HEK293 (cell line): ENCODE measurements around the gene AXL.
A peak's percentile ranks its signal among the peaks of the same experiment; 100 is the strongest.

ENCODE experiments used
- CTCF ChIA-PET: fragments of 350-600 bp; formaldehyde crosslinking; extraction: SDS; loops from one replicate; lab custom pipeline; 2021; ENCODE audit warnings: antibody characterized with exemption; lab: Yijun Ruan, JAX
- POLR2A ChIA-PET: fragments of 300-600 bp; formaldehyde crosslinking; extraction: SDS; loops from one replicate; lab custom pipeline; 2020; ENCODE audit warnings: antibody characterized with exemption, inconsistent platforms; lab: Yijun Ruan, JAX
- H3K27ac ChIP-seq: fragments of 200-500 bp; sonication (Bioruptor generic); 2 replicates; pipeline ENCODE4 v1.5.1; 2014; ENCODE audit warnings: low read depth, low read length, control low read depth, inconsistent platforms; ENCODE audit errors: extremely low read depth
- H3K36me3 ChIP-seq, 2 experiments: fragments of 200-500 bp in 1 of 2; sonication (Bioruptor generic) in 1 of 2; 1 replicate in 1 of 2; 2 replicates in 1 of 2; pipeline ENCODE4 v1.5.1; 2014 to 2017; ENCODE audit warnings: inconsistent platforms in 2 of 2, low read length in 2 of 2; ENCODE audit not compliant: control insufficient read depth in 2 of 2, insufficient read depth in 1 of 2
- H3K4me1 ChIP-seq: fragments of 200-500 bp; sonication (Bioruptor generic); 2 replicates; pipeline ENCODE4 v1.5.1; 2014; ENCODE audit warnings: mild to moderate bottlenecking, low read length, inconsistent platforms; ENCODE audit not compliant: control insufficient read depth, insufficient read depth
- H3K4me3 ChIP-seq: 2 replicates; pipeline ENCODE4 v1.5.1; 2011; ENCODE audit warnings: low read depth, mild to moderate bottlenecking, control low read depth, low read length, moderate library complexity
- H3K9me3 ChIP-seq: fragments of 200-500 bp; sonication (Bioruptor generic); 2 replicates; pipeline ENCODE4 v1.5.1; 2014; ENCODE audit warnings: low read depth, low read length, inconsistent platforms; ENCODE audit not compliant: control insufficient read depth, insufficient read depth
- HOXA7 ChIP-seq: sonication (generic); formaldehyde crosslinking; IDR thresholded peaks from 2 replicates; pipeline ENCODE4 v1.8.1; 2022; ENCODE audit warnings: missing genetic modification reagents, borderline replicate concordance
- IKZF3 ChIP-seq: fragments of 450-650 bp; IDR thresholded peaks from 2 replicates; pipeline ENCODE4 v1.5.0; 2018; ENCODE audit warnings: missing biosample characterization, mild to moderate bottlenecking, missing genetic modification characterization, moderate library complexity
- TCF7L2 ChIP-seq: IDR thresholded peaks from 2 replicates; pipeline ENCODE4 v1.6.1; 2011; ENCODE audit warnings: low read depth, mild to moderate bottlenecking, inconsistent platforms, low read length, moderate library complexity, borderline replicate concordance
- ZNF202 ChIP-seq: fragments of 450-650 bp; formaldehyde crosslinking; IDR thresholded peaks from 2 replicates; pipeline ENCODE4 v1.5.1; 2016; ENCODE audit warnings: missing biosample characterization, missing genetic modification characterization, borderline replicate concordance
- ZNF221 ChIP-seq: fragments of 450-650 bp; formaldehyde crosslinking; IDR thresholded peaks from 2 replicates; pipeline ENCODE4 v1.5.1; 2017; ENCODE audit warnings: missing biosample characterization, missing genetic modification characterization, borderline replicate concordance
- ZNF335 ChIP-seq: fragments of 450-650 bp; formaldehyde crosslinking; conservative IDR thresholded peaks from 2 replicates; pipeline ENCODE4 v1.5.1; 2016; ENCODE audit warnings: missing biosample characterization, missing genetic modification characterization
- ZNF416 ChIP-seq: fragments of 450-650 bp; formaldehyde crosslinking; IDR thresholded peaks from 2 replicates; pipeline ENCODE4 v1.5.1; 2016; ENCODE audit warnings: missing biosample characterization, missing genetic modification characterization
- ZNF530 ChIP-seq: fragments of 450-650 bp; formaldehyde crosslinking; IDR thresholded peaks from 2 replicates; pipeline ENCODE4 v1.5.1; 2016; ENCODE audit warnings: low read depth, missing biosample characterization, missing genetic modification characterization
- ZNF571 ChIP-seq: fragments of 450-650 bp; formaldehyde crosslinking; IDR thresholded peaks from 2 replicates; pipeline ENCODE4 v1.5.0; 2017; ENCODE audit warnings: missing biosample characterization, missing genetic modification characterization
- ZNF600 ChIP-seq: fragments of 450-650 bp; formaldehyde crosslinking; IDR thresholded peaks from 2 replicates; pipeline ENCODE4 v1.5.1; 2016; ENCODE audit warnings: missing biosample characterization, missing genetic modification characterization
- ZNF623 ChIP-seq: fragments of 450-650 bp; formaldehyde crosslinking; IDR thresholded peaks from 2 replicates; pipeline ENCODE4 v1.5.1; 2016; ENCODE audit warnings: missing biosample characterization, missing genetic modification characterization
- ZNF626 ChIP-seq: fragments of 450-650 bp; sonication (Bioruptor Pico); formaldehyde crosslinking; IDR thresholded peaks from 2 replicates; pipeline ENCODE4 v1.5.1; 2018; ENCODE audit warnings: missing biosample characterization, missing genetic modification characterization, inconsistent platforms
- ZNF707 ChIP-seq: fragments of 450-650 bp; formaldehyde crosslinking; IDR thresholded peaks from 2 replicates; pipeline ENCODE4 v1.5.1; 2016; ENCODE audit warnings: missing biosample characterization, missing genetic modification characterization
- ZNF785 ChIP-seq: fragments of 450-650 bp; formaldehyde crosslinking; IDR thresholded peaks from 2 replicates; pipeline ENCODE4 v1.5.1; 2016; ENCODE audit warnings: missing biosample characterization, missing genetic modification characterization
- ZSCAN16 ChIP-seq: fragments of 450-650 bp; formaldehyde crosslinking; IDR thresholded peaks from 2 replicates; pipeline ENCODE4 v1.5.1; 2016; ENCODE audit warnings: missing biosample characterization, missing genetic modification characterization
- TF ChIP-seq, protein P1 (sequence below): fragments of 450-650 bp; IDR thresholded peaks from 2 replicates; pipeline ENCODE4 v1.5.1; 2018; ENCODE audit warnings: missing biosample characterization, mild to moderate bottlenecking, missing genetic modification characterization
- TF ChIP-seq, protein P2 (sequence below): fragments of 450-650 bp; formaldehyde crosslinking; IDR thresholded peaks from 2 replicates; pipeline ENCODE4 v1.5.1; 2016; ENCODE audit warnings: missing biosample characterization, missing genetic modification characterization
- TF ChIP-seq, protein P3 (sequence below): sonication (generic); formaldehyde crosslinking; IDR thresholded peaks from 2 replicates; pipeline ENCODE4 v1.8.1; 2022; ENCODE audit warnings: mild to moderate bottlenecking, moderate library complexity, missing genetic modification reagents
- TF ChIP-seq, protein P4 (sequence below): fragments of 450-650 bp; formaldehyde crosslinking; IDR thresholded peaks from 2 replicates; pipeline ENCODE4 v1.5.1; 2017; ENCODE audit warnings: missing biosample characterization, missing genetic modification characterization
- TF ChIP-seq, protein P5 (sequence below): fragments of 450-650 bp; formaldehyde crosslinking; IDR thresholded peaks from 2 replicates; pipeline ENCODE4 v1.5.1; 2016; ENCODE audit warnings: missing biosample characterization, missing genetic modification characterization

The AXL gene

DNA sequence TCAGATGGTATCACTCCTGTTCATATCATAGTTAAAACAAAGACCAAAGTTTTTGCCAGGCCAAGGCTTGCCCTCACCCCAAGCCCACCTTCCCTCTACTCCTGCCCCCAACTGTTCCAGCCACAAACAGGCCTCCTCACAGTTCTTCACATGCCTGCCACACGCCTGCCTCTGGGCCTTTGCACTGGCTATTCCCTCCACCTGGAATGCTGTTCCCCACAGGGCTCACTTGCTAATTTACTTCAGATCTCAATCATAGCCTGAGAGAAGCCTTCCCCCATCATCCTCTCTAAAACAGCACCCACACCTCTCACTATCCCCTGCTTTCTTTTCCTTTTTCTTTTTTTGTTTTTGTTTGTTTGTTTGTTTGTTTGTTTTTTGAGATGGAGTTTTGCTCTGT, 4.9 kb upstream of the AXL start:
- no peaks in the 10 kb centered on the region for H3K9me3 ChIP-seq

DNA sequence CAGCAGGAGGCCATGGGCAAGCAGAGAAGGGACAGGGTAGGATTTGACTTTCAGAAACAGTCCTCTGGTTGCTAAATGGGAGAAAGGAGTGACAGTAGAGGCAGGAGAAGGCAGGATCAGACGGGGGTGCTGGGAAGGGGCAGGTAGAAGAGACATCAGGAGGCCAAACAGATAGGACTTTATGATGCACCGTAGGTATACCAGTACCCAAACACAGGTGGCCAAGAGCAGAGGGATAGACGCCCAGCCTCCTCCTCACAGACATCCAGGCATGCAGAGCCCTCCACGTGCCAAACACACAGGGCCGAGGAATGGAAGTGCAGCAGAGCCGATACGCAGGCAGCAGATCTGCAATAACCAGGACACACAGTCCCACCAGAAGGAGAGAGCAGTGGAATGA, 1.3 kb upstream of the AXL start:
- ChIA-PET POLR2A (interaction anchor here (0.6 kb wide), 1 partner anchor 37 kb away, joined by 11 read pairs; no protein-coding TSS in a partner anchor), CTCF (interaction anchor here (0.6 to 0.7 kb wide), 2 partner anchors 12 kb away, joined by 3 read pairs; no protein-coding TSS in a partner anchor)
- TF ChIP-seq HOXA7 = no peak
- TF ChIP-seq, protein P1, sequence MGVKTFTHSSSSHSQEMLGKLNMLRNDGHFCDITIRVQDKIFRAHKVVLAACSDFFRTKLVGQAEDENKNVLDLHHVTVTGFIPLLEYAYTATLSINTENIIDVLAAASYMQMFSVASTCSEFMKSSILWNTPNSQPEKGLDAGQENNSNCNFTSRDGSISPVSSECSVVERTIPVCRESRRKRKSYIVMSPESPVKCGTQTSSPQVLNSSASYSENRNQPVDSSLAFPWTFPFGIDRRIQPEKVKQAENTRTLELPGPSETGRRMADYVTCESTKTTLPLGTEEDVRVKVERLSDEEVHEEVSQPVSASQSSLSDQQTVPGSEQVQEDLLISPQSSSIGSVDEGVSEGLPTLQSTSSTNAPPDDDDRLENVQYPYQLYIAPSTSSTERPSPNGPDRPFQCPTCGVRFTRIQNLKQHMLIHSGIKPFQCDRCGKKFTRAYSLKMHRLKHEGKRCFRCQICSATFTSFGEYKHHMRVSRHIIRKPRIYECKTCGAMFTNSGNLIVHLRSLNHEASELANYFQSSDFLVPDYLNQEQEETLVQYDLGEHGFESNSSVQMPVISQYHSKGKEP (tag by site-specific recombination) = no peak
- no peak for TF ChIP-seq ZSCAN16 (tag by site-specific recombination)
- TF ChIP-seq ZNF785 (tag by site-specific recombination) = no peak
- no peak for TF ChIP-seq ZNF530 (tag by site-specific recombination)
- H3K4me1 ChIP-seq = no peaks in the 10 kb centered on the region
- H3K4me3 ChIP-seq = no peak overlapping the region
- no peaks in the 10 kb centered on the region for H3K36me3 ChIP-seq
- H3K9me3 ChIP-seq = no peaks in the 10 kb centered on the region
- no peak overlapping the region for H3K27ac ChIP-seq

More for the DNA sequence above, 4.9 kb upstream of the AXL start:
- Histone ChIP-seq H3K36me3 (no peaks in the 10 kb centered on the region), H3K4me1 (no peaks in the 10 kb centered on the region), H3K4me3 (no peak overlapping the region), H3K27ac (no peak overlapping the region)
- ChIA-PET CTCF (no interaction called here), POLR2A (no interaction called here)
- TF ChIP-seq, protein P2, sequence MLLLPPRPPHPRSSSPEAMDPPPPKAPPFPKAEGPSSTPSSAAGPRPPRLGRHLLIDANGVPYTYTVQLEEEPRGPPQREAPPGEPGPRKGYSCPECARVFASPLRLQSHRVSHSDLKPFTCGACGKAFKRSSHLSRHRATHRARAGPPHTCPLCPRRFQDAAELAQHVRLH (tag by site-specific recombination) = no peak
- TF ChIP-seq ZNF623 = peak; percentile 86

DNA sequence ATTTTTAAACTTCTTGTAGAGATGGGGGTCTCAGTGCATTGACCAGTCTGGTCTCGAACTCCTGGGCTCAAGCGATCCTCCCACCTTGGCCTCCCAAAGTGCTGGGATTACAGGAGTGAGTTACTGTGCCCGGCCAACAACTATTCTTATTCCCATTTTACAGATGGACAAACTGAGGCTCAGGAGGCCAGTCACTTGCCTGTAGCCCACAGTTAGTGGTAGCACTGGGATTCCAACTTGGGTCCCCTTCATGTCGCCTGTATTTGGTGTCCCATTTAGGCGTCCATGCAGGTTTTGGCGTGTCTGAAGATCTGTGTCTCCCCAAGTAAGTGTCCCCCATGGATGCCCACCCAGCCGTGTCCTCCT, 791 bp upstream of the AXL start:
- H3K27ac ChIP-seq = no peak overlapping the region
- no peaks in the 10 kb centered on the region for H3K4me1 ChIP-seq
- no peak overlapping the region for H3K4me3 ChIP-seq
- POLR2A ChIA-PET = interaction anchor here (2.1 kb wide), 1 partner anchor 47 kb away, joined by 11 read pairs; the partner anchor contains the start of gene HNRNPUL1
- TF ChIP-seq, protein P3, sequence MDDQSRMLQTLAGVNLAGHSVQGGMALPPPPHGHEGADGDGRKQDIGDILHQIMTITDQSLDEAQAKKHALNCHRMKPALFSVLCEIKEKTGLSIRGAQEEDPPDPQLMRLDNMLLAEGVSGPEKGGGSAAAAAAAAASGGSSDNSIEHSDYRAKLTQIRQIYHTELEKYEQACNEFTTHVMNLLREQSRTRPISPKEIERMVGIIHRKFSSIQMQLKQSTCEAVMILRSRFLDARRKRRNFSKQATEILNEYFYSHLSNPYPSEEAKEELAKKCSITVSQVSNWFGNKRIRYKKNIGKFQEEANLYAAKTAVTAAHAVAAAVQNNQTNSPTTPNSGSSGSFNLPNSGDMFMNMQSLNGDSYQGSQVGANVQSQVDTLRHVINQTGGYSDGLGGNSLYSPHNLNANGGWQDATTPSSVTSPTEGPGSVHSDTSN (CRISPR knock-in tag) = 0 out of 2 replicates have a peak, but pooled peaks have one; percentile 8
- TF ChIP-seq HOXA7 = no peak
- no peaks in the 10 kb centered on the region for H3K9me3 ChIP-seq
- no peaks in the 10 kb centered on the region for H3K36me3 ChIP-seq
- CTCF ChIA-PET = interaction anchor here (0.6 to 0.7 kb wide), 3 partner anchors 11 to 344 kb away, joined by 3 to 5 read pairs (median 3); no protein-coding TSS in a partner anchor

DNA sequence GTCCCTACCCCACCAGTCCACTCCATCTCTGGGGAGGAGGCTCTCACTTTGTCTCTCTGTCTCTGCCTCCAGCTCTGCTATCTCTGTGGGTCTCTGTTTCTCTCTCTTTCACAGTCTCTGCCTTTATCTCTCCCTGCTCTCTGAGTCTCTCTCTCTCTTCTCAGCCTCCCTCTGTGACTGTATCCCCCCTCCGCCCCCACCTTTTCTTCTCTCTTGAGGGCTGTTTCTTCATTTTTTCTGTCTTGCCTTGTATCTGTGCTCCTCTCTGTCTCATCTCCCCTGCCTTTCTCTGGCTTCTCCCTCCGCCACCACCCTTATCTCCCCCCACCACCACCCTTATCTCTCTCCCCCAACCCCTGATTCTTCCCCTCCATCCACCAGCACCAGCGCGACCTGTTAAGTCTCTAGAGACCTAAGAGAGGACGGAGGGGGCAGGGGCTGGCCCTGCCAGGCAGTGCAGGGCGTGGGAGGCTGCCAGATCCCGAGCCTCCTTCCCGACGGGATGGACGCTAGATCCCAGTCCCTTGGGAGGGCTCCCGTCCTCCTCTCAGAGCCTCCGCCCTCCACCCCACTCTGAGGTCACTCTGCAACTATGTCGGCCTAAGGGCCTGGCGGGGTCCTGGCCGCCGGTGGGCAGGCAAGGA, 1.0 kb downstream of the AXL start:
- Histone ChIP-seq H3K4me1 (no peaks in the 10 kb centered on the region; the same call in 1 of the 2 replicates), H3K27ac (no peak overlapping the region), H3K4me3 (no peak overlapping the region), H3K9me3 (no peaks in the 10 kb centered on the region), H3K36me3 (no peaks in the 10 kb centered on the region)
- ChIA-PET POLR2A (interaction anchor here (1.0 to 2.1 kb wide), 3 partner anchors 9 to 45 kb away, joined by 3 to 11 read pairs (median 7); partner anchors contain the start of gene HNRNPUL1), CTCF (interaction anchor here (0.6 to 2.3 kb wide), 5 partner anchors 16 to 320 kb away, joined by 3 to 10 read pairs (median 3); no protein-coding TSS in a partner anchor)
- TF ChIP-seq ZNF571 (tag by site-specific recombination) (no peak), IKZF3 (tag by site-specific recombination) (peak; percentile 50; the same call in 1 of the 2 replicates), ZNF335 (tag by site-specific recombination) (no peak), ZNF221 (tag by site-specific recombination) (no peak), ZNF202 (no peak), TCF7L2 (no peak), ZNF626 (tag by site-specific recombination) (no peak), ZNF600 (tag by site-specific recombination) (no peak), ZNF416 (no peak), ZNF707 (tag by site-specific recombination) (no peak)
- TF ChIP-seq, protein P4, sequence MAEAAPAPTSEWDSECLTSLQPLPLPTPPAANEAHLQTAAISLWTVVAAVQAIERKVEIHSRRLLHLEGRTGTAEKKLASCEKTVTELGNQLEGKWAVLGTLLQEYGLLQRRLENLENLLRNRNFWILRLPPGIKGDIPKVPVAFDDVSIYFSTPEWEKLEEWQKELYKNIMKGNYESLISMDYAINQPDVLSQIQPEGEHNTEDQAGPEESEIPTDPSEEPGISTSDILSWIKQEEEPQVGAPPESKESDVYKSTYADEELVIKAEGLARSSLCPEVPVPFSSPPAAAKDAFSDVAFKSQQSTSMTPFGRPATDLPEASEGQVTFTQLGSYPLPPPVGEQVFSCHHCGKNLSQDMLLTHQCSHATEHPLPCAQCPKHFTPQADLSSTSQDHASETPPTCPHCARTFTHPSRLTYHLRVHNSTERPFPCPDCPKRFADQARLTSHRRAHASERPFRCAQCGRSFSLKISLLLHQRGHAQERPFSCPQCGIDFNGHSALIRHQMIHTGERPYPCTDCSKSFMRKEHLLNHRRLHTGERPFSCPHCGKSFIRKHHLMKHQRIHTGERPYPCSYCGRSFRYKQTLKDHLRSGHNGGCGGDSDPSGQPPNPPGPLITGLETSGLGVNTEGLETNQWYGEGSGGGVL = peak; percentile 93
- TF ChIP-seq, protein P5, sequence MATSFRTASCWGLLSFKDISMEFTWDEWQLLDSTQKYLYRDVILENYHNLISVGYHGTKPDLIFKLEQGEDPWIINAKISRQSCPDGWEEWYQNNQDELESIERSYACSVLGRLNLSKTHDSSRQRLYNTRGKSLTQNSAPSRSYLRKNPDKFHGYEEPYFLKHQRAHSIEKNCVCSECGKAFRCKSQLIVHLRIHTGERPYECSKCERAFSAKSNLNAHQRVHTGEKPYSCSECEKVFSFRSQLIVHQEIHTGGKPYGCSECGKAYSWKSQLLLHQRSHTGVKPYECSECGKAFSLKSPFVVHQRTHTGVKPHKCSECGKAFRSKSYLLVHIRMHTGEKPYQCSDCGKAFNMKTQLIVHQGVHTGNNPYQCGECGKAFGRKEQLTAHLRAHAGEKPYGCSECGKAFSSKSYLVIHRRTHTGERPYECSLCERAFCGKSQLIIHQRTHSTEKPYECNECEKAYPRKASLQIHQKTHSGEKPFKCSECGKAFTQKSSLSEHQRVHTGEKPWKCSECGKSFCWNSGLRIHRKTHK (tag by site-specific recombination) = no peak
- TF ChIP-seq, protein P2 (tag by site-specific recombination) = no peak
